ENCODE measurements around the gene KCNA3.

- TF ChIP-seq CTCF (IDR thresholded peaks at IDR 0.05) (no peak), EP300 (IDR thresholded peaks at IDR 0.05) (no peak), POLR2AphosphoS5 (IDR thresholded peaks at IDR 0.05) (no peak)
Measured at GRCh38 chr1:110633646-110634030, 41.1 kb downstream of the KCNA3 start.

Measured in sigmoid colon (tissue), 4 donors.